Neural progenitor cell (in vitro differentiated cells): ENCODE results near the gene MAN1A1.

Experiments used
- EZH2 ChIP-seq: fragments of 200-600 bp; sonication (generic); IDR thresholded peaks from 2 replicates; pipeline ENCODE4 v1.6.1; 2017; ENCODE audit warnings: antibody characterized with exemption, mild to moderate bottlenecking, moderate library complexity
- EZH2phosphoT487 ChIP-seq: fragments of 200-600 bp; sonication (generic); IDR thresholded peaks from 2 replicates; pipeline ENCODE4 v1.6.1; 2017; ENCODE audit warnings: antibody characterized with exemption
- TF ChIP-seq, protein P1 (sequence below): fragments of 200-600 bp; sonication (generic); IDR thresholded peaks from 2 replicates; pipeline ENCODE4 v1.5.1; 2017; ENCODE audit warnings: antibody characterized with exemption, mild to moderate bottlenecking

DNA sequence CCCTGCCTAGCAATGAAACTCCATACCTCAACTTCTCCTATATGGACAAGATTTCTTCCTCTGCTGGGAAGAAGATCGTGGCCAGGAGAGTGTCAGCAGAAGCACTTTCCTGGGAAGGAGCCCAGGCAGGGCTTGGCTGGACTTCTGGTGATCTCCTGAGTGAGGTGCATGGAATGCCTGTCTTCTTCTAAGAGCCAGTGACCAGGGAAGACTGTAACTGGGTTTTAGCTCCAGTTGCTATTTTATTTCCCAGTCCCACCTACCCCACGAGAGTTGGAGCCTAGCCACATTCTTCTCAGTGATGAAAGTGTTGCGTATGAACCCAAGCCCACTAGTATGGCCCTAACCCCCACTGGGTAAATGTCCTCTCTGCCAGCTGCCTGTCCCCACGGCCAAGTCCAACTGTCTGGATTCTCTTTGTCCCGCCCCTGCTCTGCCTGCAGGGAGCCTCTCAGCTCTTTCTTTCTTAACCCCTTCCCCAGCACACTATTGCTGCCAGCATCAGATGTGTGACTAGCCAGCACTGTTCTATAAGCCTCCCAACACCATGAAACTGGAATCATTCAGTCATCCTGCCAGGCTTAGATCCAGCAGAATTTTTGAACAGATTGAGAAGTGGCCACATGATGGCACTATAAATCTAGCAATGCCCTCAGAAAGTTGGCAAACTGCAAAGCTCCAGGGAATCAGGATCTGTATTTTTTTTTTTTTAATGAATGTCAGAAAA lies 201.3 kb downstream of the MAN1A1 start:
- TF ChIP-seq, protein P1, sequence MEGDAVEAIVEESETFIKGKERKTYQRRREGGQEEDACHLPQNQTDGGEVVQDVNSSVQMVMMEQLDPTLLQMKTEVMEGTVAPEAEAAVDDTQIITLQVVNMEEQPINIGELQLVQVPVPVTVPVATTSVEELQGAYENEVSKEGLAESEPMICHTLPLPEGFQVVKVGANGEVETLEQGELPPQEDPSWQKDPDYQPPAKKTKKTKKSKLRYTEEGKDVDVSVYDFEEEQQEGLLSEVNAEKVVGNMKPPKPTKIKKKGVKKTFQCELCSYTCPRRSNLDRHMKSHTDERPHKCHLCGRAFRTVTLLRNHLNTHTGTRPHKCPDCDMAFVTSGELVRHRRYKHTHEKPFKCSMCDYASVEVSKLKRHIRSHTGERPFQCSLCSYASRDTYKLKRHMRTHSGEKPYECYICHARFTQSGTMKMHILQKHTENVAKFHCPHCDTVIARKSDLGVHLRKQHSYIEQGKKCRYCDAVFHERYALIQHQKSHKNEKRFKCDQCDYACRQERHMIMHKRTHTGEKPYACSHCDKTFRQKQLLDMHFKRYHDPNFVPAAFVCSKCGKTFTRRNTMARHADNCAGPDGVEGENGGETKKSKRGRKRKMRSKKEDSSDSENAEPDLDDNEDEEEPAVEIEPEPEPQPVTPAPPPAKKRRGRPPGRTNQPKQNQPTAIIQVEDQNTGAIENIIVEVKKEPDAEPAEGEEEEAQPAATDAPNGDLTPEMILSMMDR: peak; percentile 80
- TF ChIP-seq EZH2 (no peak), EZH2phosphoT487 (no peak)
